Transverse colon (tissue), 4 donors: ENCODE measurements around the gene CPZ. TPM values are rescaled to one million over a fixed set of nuclear protein-coding genes. Genes with fewer than 3 reads are reported as not detected.

Source experiments
- DNase-seq: peaks from one replicate; pipeline ENCODE4 v3.0.0-alpha.2; 2019
- H3K27ac ChIP-seq, 4 donors: fragments of 200-600 bp; sonication (generic); 2 replicates each; pipeline ENCODE4 v1.5.1; 2016 to 2018; ENCODE audit warnings: inconsistent platforms in 4 of 4
- H3K27me3 ChIP-seq: fragments of 200-600 bp; sonication (generic); 2 replicates; pipeline ENCODE4 v1.5.1; 2017; ENCODE audit warnings: inconsistent platforms
- H3K36me3 ChIP-seq, 4 donors: fragments of 200-600 bp; sonication (generic); 2 replicates each; pipeline ENCODE4 v1.5.1; 2017 to 2019; ENCODE audit warnings: inconsistent platforms in 4 of 4
- H3K4me1 ChIP-seq, 4 donors: fragments of 200-600 bp; sonication (generic); 2 replicates each; pipeline ENCODE4 v1.5.1; 2017 to 2020; ENCODE audit warnings: inconsistent platforms in 4 of 4
- H3K4me3 ChIP-seq, 4 donors: fragments of 200-600 bp; sonication (generic); 1 replicate in 1 of 4; 2 replicates in 3 of 4; pipeline versions ENCODE4 v1.5.1 to v1.6.1; 2017 to 2019; ENCODE audit warnings: inconsistent platforms in 4 of 4
- H3K9me3 ChIP-seq, 2 donors: fragments of 200-600 bp; sonication (generic); 2 replicates each; pipeline ENCODE4 v1.5.1; 2017 to 2019; ENCODE audit warnings: inconsistent platforms in 2 of 2
- CTCF ChIP-seq, 5 experiments: fragments of 200-600 bp in 3 of 5; fragments of 450-650 bp in 2 of 5; sonication (generic) in 3 of 5; IDR thresholded peaks; 1 replicate in 2 of 5; 2 replicates in 3 of 5; pipeline ENCODE4 v1.5.1; 2016 to 2017; ENCODE audit warnings: antibody characterized with exemption in 5 of 5, inconsistent platforms in 3 of 5, mild to moderate bottlenecking in 2 of 5, moderate library complexity in 1 of 5
- EP300 ChIP-seq: sonication (generic); formaldehyde crosslinking; IDR thresholded peaks from one replicate; pipeline ENCODE4 v1.6.1; 2017; ENCODE audit warnings: antibody characterized with exemption, low read depth
- POLR2A ChIP-seq: fragments of 450-650 bp; IDR thresholded peaks from one replicate; pipeline ENCODE4 v1.6.1; 2016; ENCODE audit warnings: antibody characterized with exemption, mild to moderate bottlenecking, moderate library complexity
- POLR2AphosphoS5 ChIP-seq, 3 donors: sonication (generic); formaldehyde crosslinking; IDR thresholded peaks; one replicate each; pipeline ENCODE4 v1.6.1; 2016; ENCODE audit warnings: antibody characterized with exemption in 3 of 3
- WGBS, 2 donors: methylation state at CpG; one replicate each; pipeline ENCODE4 v1.1.5; 2018; ENCODE audit warnings: low coverage in 1 of 2; 5-methylcytosine and 5-hydroxymethylcytosine counted together
- in situ Hi-C, 4 donors: fragments of 200-750 bp; cut with MboI; loops; one replicate each; pipeline versions ENCODE4 v1.15.0 to v1.15.1; 2017; ENCODE audit warnings: low sequenced_read_pairs in 3 of 4, low pct_ligation_motif_present in 1 of 4, low pct_unique_long_range_greater_than_20kb in 1 of 4
- intact Hi-C: fragments of 100-400 bp; cut with DNase I; formaldehyde crosslinking; loops from one replicate; pipeline ENCODE4 v1.15.1; 2023; ENCODE audit warnings: low total_unique reads
- total RNA-seq, 4 donors: library from RNA; depleted of rRNA; stranded (reverse); fragments of >200 nt; gene quantifications; one replicate each; pipeline ENCODE4 v1.1.0, GENCODE V29; 2016

Gene CPZ
- total RNA-seq, 4 donors from 2014 or later, result 0.96 to 2.1 TPM; not detected in 2

DNA sequence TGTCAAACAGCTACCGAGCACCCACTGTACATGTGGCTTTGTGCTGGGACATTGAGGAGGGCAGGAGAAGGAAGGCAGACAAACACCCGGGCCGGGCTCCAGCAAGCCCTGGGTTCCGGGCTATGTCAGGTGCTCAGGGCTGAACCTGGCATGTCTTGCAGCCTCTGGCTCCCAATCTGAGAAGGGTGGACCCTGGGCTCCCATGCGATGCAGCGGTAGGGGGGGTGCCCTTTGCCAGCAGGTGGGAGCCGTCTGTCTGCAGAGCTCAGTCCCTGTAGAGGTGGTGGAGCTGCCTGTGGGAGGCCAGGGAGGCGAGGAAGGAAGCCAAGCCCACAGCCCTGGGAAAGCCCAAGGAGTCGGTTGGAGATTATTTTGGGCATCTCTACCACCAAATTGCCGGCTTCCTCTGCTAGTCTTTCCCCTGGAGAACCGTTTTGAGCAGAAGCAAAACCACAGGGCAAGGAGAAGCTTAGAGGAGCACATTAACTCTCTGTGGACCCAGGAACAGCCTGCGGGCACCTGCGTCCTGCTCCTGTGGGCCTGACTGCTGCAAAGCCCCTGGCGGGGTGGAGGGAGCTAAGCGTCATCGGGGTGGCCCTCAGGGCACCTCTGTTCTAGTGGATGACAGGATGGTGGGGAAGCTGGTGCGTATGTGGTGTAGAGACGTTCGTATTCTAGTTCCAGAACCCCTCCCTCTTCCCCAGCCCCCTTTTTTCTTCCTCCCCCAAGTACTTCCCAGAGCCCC lies 10.3 kb downstream of the CPZ start:
- no peak overlapping the region for H3K4me3 ChIP-seq
- no peaks in the 10 kb centered on the region for H3K36me3 ChIP-seq
- no peak for DNase-seq
- intact Hi-C loops, result loop anchor here (10.0 kb wide), 1 partner anchor 312 kb away; no protein-coding TSS in a partner anchor
- no peak overlapping the region for H3K27ac ChIP-seq
- H3K4me1 ChIP-seq, result peaks cover 0 to 5% (median 0%) of the 10 kb centered on the region in 4 donors
- 61% methylated on average over 16 of the region's 19 CpGs; no CpG with 5 or more reads in 1 of the 2 donors for WGBS, 2 donors
- TF ChIP-seq CTCF (IDR thresholded peaks at IDR 0.05) (no peak), POLR2AphosphoS5 (IDR thresholded peaks at IDR 0.05) (no peak), EP300 (no peak), POLR2A (no peak)
- in situ Hi-C loops, result no loop called here
- peaks cover 21% of the 10 kb centered on the region for H3K27me3 ChIP-seq
- no peaks in the 10 kb centered on the region for H3K9me3 ChIP-seq

GRCh38 chr4:8603931-8604330 lies 11.4 kb downstream of the CPZ start:
- H3K9me3 ChIP-seq, result no peaks in the 10 kb centered on the region
- intact Hi-C loops, result loop anchor here (10.0 kb wide), 1 partner anchor 311 kb away; no protein-coding TSS in a partner anchor
- no peak for DNase-seq
- H3K4me3 ChIP-seq, result no peak overlapping the region
- H3K4me1 ChIP-seq, result peaks cover 0 to 6% (median 0%) of the 10 kb centered on the region in 4 donors
- peaks cover 27% of the 10 kb centered on the region for H3K27me3 ChIP-seq
- no peak overlapping the region for H3K27ac ChIP-seq
- WGBS, 2 donors, result 88% methylated on average over 22 of the region's 22 CpGs; no CpG with 5 or more reads in 1 of the 2 donors
- TF ChIP-seq EP300, result no peak
- no peak for TF ChIP-seq POLR2A
- no peak for TF ChIP-seq POLR2AphosphoS5 (IDR thresholded peaks at IDR 0.05)
- no peak for TF ChIP-seq CTCF (IDR thresholded peaks at IDR 0.05)
- in situ Hi-C loops, result no loop called here
- no peaks in the 10 kb centered on the region for H3K36me3 ChIP-seq

GRCh38 chr4:8605289-8605688 lies 12.7 kb downstream of the CPZ start:
- Histone ChIP-seq H3K9me3 (no peaks in the 10 kb centered on the region), H3K27me3 (peaks cover 27% of the 10 kb centered on the region), H3K4me1 (peaks cover 0 to 6% (median 0%) of the 10 kb centered on the region in 4 donors), H3K4me3 (no peak overlapping the region), H3K36me3 (no peaks in the 10 kb centered on the region), H3K27ac (no peak overlapping the region)
- no peak for DNase-seq
- WGBS, 2 donors, result 100% methylated on average over 1 of the region's 1 CpG
- in situ Hi-C loops, result no loop called here
- no peak for TF ChIP-seq POLR2A
- TF ChIP-seq POLR2AphosphoS5 (IDR thresholded peaks at IDR 0.05), result no peak
- no peak for TF ChIP-seq CTCF (IDR thresholded peaks at IDR 0.05)
- no peak for TF ChIP-seq EP300
- intact Hi-C loops, result loop anchor here (10.0 kb wide), 1 partner anchor 310 kb away; no protein-coding TSS in a partner anchor

- Histone ChIP-seq H3K9me3 (no peaks in the 10 kb centered on the region), H3K36me3 (no peaks in the 10 kb centered on the region), H3K27me3 (peaks cover 27% of the 10 kb centered on the region), H3K4me1 (peaks cover 0 to 6% (median 0%) of the 10 kb centered on the region in 4 donors), H3K4me3 (no peak overlapping the region), H3K27ac (no peak overlapping the region)
- intact Hi-C loops, result loop anchor here (10.0 kb wide), 1 partner anchor 308 kb away; no protein-coding TSS in a partner anchor
- WGBS, 2 donors, result 57 to 68% methylated on average over 6 to 26 of the region's 26 CpGs
- no peak for DNase-seq
- in situ Hi-C loops, result no loop called here
- TF ChIP-seq EP300, result no peak
- no peak for TF ChIP-seq POLR2AphosphoS5 (IDR thresholded peaks at IDR 0.05)
- TF ChIP-seq POLR2A, result no peak
- no peak for TF ChIP-seq CTCF (IDR thresholded peaks at IDR 0.05)
Measured at GRCh38 chr4:8606476-8606875, 13.9 kb downstream of the CPZ start.
